ENCODE results near the gene AMMECR1. TPM values are rescaled to one million over a fixed set of nuclear protein-coding genes. Genes with fewer than 3 reads are reported as not detected.

Gene AMMECR1
- total and polyA plus RNA-seq, 2 experiments from 2014 or later: 16.9 to 32.5 TPM

DNA sequence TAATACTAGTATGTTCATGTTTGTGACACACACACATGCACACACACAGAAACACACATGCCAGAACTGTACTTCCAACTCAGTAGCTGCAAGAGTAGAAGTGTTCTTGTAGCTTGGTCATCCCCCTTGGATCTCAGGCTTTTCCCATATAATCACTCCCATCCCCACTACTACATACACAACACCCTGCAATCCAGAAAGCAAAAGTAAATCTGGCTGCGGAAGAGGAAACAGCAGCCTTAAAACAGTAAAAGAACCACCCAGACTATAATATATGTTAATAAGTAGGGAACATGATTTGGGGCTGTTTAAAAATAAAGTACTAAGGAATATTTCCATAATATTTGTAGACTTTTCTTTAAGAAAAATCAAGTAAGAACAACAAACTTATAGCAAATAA lies 103.2 kb downstream of the AMMECR1 start:
- H3K27ac ChIP-seq (ENCODE audit: low read depth): no peak overlapping the region
- no peaks in the 10 kb centered on the region for H3F3A ChIP-seq (replicated peaks; ENCODE audit: low read depth)
- H3K4me1 ChIP-seq (ENCODE audit: insufficient read depth): no peaks in the 10 kb centered on the region
- H3K79me2 ChIP-seq (replicated peaks; ENCODE audit: insufficient read depth): no peaks in the 10 kb centered on the region; the same call in 1 of the 2 replicates
- no peaks in the 10 kb centered on the region; the same call in 1 of the 2 replicates for H3K36me3 ChIP-seq (ENCODE audit: insufficient read depth)
- no peak overlapping the region for H2AFZ ChIP-seq
- H3K4me2 ChIP-seq: no peak overlapping the region
- H3K9me2 ChIP-seq (ENCODE audit: insufficient read depth): no peaks in the 10 kb centered on the region
- Mint-ChIP-seq H3K9me3 (no peaks in the 10 kb centered on the region), H3K36me3 (ENCODE audit: low read depth) (no peaks in the 10 kb centered on the region), H3K4me1 (peaks cover 12% of the 10 kb centered on the region; the same call in 2 of the 3 replicates), H3K27ac (peak overlapping the region; percentile 5; the same call in 1 of the 2 replicates), H3K27me3 (ENCODE audit: insufficient read depth, low read depth, poor library complexity) (peaks cover 2% of the 10 kb centered on the region), H3K4me3 (no peak overlapping the region)
- ATAC-seq: no peak
- TF ChIP-seq ZNF114 (CRISPR knock-in tag; IDR thresholded peaks at IDR 0.05) (no peak), EZH2 (IDR thresholded peaks at IDR 0.05; ENCODE audit: low read depth, unreplicated experiment) (no peak), CREB1 (CRISPR knock-in tag; IDR thresholded peaks at IDR 0.05; ENCODE audit: low read depth) (no peak), JUNB (IDR thresholded peaks at IDR 0.05; ENCODE audit: unreplicated experiment) (no peak), NANOG (IDR thresholded peaks at IDR 0.05; ENCODE audit: borderline replicate concordance) (no peak), POLR2AphosphoS5 (IDR thresholded peaks at IDR 0.05; ENCODE audit: low read depth) (no peak)
- TF ChIP-seq, protein P1, sequence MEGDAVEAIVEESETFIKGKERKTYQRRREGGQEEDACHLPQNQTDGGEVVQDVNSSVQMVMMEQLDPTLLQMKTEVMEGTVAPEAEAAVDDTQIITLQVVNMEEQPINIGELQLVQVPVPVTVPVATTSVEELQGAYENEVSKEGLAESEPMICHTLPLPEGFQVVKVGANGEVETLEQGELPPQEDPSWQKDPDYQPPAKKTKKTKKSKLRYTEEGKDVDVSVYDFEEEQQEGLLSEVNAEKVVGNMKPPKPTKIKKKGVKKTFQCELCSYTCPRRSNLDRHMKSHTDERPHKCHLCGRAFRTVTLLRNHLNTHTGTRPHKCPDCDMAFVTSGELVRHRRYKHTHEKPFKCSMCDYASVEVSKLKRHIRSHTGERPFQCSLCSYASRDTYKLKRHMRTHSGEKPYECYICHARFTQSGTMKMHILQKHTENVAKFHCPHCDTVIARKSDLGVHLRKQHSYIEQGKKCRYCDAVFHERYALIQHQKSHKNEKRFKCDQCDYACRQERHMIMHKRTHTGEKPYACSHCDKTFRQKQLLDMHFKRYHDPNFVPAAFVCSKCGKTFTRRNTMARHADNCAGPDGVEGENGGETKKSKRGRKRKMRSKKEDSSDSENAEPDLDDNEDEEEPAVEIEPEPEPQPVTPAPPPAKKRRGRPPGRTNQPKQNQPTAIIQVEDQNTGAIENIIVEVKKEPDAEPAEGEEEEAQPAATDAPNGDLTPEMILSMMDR (conservative IDR thresholded peaks at IDR 0.05; ENCODE audit: low read depth in 2 of 2): no peak
- no peak overlapping the region for H3K4me3 ChIP-seq
- H3K27me3 ChIP-seq (ENCODE audit: insufficient read depth): no peaks in the 10 kb centered on the region
- no peaks in the 10 kb centered on the region; the same call in 1 of the 2 replicates for H4K20me1 ChIP-seq (replicated peaks; ENCODE audit: insufficient read depth)
- no peak for DNase-seq (ENCODE audit: low spot score)

DNA sequence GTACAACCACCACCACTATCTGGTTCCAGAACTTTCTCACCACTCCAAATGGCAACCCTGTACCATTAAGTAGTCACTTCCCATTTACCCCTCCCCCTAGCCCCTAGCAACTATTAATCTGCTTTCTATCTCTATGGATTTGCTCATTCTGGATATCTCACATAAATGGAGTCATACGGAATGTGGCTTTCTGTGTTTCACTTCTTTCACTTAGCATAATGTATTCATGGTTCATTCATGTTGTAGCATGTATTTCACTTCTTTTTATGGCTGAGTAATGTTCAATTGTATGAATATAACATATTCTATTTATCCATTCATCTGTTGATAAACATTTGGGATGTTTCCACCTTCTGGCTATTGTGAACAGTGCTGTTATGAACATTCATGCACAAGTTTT lies 104.7 kb downstream of the AMMECR1 start:
- Mint-ChIP-seq H3K4me1 (peaks cover 13% of the 10 kb centered on the region; the same call in 2 of the 3 replicates), H3K27me3 (ENCODE audit: insufficient read depth, low read depth, poor library complexity) (peaks cover 2% of the 10 kb centered on the region), H3K9me3 (no peaks in the 10 kb centered on the region), H3K4me3 (no peak overlapping the region), H3K27ac (no peak overlapping the region), H3K36me3 (ENCODE audit: low read depth) (no peaks in the 10 kb centered on the region)
- Histone ChIP-seq H3F3A (replicated peaks; ENCODE audit: low read depth) (no peaks in the 10 kb centered on the region), H3K27ac (ENCODE audit: low read depth) (no peak overlapping the region), H4K20me1 (replicated peaks; ENCODE audit: insufficient read depth) (no peaks in the 10 kb centered on the region; the same call in 1 of the 2 replicates), H2AFZ (no peak overlapping the region), H3K9me2 (ENCODE audit: insufficient read depth) (no peaks in the 10 kb centered on the region), H3K4me3 (no peak overlapping the region), H3K36me3 (ENCODE audit: insufficient read depth) (no peaks in the 10 kb centered on the region; the same call in 1 of the 2 replicates), H3K79me2 (replicated peaks; ENCODE audit: insufficient read depth) (no peaks in the 10 kb centered on the region), H3K4me2 (no peak overlapping the region), H3K4me1 (ENCODE audit: insufficient read depth) (no peaks in the 10 kb centered on the region), H3K27me3 (ENCODE audit: insufficient read depth) (no peaks in the 10 kb centered on the region)
- no peak for ATAC-seq
- DNase-seq (ENCODE audit: low spot score): no peak
- no peak for TF ChIP-seq STAT1 (IDR thresholded peaks at IDR 0.05; ENCODE audit: unreplicated experiment)
- TF ChIP-seq NANOG (IDR thresholded peaks at IDR 0.05; ENCODE audit: borderline replicate concordance): no peak
- TF ChIP-seq, protein P2, sequence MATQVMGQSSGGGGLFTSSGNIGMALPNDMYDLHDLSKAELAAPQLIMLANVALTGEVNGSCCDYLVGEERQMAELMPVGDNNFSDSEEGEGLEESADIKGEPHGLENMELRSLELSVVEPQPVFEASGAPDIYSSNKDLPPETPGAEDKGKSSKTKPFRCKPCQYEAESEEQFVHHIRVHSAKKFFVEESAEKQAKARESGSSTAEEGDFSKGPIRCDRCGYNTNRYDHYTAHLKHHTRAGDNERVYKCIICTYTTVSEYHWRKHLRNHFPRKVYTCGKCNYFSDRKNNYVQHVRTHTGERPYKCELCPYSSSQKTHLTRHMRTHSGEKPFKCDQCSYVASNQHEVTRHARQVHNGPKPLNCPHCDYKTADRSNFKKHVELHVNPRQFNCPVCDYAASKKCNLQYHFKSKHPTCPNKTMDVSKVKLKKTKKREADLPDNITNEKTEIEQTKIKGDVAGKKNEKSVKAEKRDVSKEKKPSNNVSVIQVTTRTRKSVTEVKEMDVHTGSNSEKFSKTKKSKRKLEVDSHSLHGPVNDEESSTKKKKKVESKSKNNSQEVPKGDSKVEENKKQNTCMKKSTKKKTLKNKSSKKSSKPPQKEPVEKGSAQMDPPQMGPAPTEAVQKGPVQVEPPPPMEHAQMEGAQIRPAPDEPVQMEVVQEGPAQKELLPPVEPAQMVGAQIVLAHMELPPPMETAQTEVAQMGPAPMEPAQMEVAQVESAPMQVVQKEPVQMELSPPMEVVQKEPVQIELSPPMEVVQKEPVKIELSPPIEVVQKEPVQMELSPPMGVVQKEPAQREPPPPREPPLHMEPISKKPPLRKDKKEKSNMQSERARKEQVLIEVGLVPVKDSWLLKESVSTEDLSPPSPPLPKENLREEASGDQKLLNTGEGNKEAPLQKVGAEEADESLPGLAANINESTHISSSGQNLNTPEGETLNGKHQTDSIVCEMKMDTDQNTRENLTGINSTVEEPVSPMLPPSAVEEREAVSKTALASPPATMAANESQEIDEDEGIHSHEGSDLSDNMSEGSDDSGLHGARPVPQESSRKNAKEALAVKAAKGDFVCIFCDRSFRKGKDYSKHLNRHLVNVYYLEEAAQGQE (IDR thresholded peaks at IDR 0.05; ENCODE audit: unreplicated experiment): no peak
- no peak for TF ChIP-seq POLR2AphosphoS5 (IDR thresholded peaks at IDR 0.05; ENCODE audit: low read depth)
- TF ChIP-seq, protein P3, sequence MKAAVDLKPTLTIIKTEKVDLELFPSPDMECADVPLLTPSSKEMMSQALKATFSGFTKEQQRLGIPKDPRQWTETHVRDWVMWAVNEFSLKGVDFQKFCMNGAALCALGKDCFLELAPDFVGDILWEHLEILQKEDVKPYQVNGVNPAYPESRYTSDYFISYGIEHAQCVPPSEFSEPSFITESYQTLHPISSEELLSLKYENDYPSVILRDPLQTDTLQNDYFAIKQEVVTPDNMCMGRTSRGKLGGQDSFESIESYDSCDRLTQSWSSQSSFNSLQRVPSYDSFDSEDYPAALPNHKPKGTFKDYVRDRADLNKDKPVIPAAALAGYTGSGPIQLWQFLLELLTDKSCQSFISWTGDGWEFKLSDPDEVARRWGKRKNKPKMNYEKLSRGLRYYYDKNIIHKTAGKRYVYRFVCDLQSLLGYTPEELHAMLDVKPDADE (IDR thresholded peaks at IDR 0.05): no peak
- TF ChIP-seq ZNF331 (CRISPR knock-in tag; IDR thresholded peaks at IDR 0.05; ENCODE audit: low read depth): no peak
- TF ChIP-seq, protein P1 (conservative IDR thresholded peaks at IDR 0.05; ENCODE audit: low read depth in 2 of 2): no peak
- no peak for TF ChIP-seq JUNB (IDR thresholded peaks at IDR 0.05; ENCODE audit: unreplicated experiment)

Measured in GM23338 (cell line).